GM21390 (cell line): Measurements from ENCODE around the gene SLC25A5.
"Not testable (repeated sequence)": the region's sequence is repeated elsewhere in the genome, so short reads cannot be mapped to it uniquely, and the experiment has no call there.

Experiments
- ATAC-seq: cut with Tn5 transposase; IDR thresholded peaks from one replicate; pipeline ENCODE4 v1.9.1; 2021; ENCODE audit not compliant: unreplicated experiment

SLC25A5 gene

GRCh38 chrX:119475389-119476101 lies 7.3 kb downstream of the SLC25A5 start:
- ATAC-seq = no peak

GRCh38 chrX:119477812-119478232 lies 9.6 kb downstream of the SLC25A5 start:
- ATAC-seq = no peak

GRCh38 chrX:119478504-119478903 lies 10.3 kb downstream of the SLC25A5 start:
- no peak for ATAC-seq

DNA sequence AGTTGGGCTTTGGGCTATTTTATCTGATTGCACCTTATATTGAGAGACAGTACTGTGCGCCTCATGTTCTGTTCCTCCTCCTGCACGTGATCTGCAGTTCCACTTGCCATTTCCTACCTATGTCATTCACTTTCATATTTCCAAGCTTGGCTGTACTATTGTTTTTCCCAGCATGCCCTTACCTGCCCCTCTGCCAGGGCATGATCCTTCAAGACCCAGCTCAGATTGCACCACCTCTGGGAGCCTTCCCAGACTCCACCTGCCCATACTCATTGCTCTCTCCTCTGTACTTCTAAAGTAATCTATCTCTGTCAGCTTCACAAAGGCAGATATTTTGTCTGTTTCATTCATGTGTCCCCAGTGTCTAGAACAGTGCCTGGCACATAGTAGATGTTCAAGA lies 11.6 kb downstream of the SLC25A5 start:
- no peak for ATAC-seq

- no peak for ATAC-seq
Measured at GRCh38 chrX:119481323-119481801, 13.1 kb downstream of the SLC25A5 start.

DNA sequence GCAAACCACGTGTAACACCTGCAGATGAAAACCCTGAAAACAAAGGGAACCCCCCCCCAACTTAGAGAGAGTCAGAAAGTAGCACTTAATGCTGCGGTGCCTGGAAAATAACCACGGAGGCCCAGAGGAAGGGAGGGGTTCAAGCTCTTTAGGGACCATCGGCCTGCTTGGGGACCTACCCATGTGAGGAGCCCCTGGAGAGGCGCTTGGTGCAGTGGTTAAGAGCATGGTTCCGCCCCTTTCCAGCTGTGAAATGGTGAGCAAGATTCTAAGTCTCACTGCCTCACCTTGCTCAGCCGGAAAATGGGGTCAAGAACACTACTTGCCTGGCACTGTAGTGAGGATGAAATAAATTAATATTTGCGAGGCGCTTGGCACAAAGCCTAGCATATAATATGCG lies 13.8 kb downstream of the SLC25A5 start:
- peak; percentile 25 for ATAC-seq

GRCh38 chrX:119482481-119483480 lies 14.5 kb downstream of the SLC25A5 start:
- ATAC-seq = peak; percentile 94

DNA sequence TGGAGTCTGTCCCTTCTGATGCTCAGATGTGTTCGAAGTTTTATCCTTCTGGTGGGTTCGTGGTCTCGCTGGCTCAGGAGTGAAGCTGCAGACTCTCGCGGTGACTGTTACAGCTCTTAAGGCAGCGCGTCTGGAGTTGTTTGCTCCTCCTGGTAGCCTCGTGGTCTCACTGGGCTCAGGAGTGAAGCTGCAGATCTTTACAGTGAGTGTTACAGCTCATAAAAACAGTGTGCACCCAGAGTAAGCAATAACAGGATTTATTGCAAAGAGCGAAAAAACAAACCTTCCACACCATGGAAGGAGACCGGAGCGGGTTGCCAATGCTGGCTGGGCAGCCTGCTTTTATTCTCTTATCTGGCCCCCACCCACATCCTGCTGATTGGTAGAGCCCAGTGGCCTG lies 18.5 kb downstream of the SLC25A5 start:
- ATAC-seq = no peak

DNA sequence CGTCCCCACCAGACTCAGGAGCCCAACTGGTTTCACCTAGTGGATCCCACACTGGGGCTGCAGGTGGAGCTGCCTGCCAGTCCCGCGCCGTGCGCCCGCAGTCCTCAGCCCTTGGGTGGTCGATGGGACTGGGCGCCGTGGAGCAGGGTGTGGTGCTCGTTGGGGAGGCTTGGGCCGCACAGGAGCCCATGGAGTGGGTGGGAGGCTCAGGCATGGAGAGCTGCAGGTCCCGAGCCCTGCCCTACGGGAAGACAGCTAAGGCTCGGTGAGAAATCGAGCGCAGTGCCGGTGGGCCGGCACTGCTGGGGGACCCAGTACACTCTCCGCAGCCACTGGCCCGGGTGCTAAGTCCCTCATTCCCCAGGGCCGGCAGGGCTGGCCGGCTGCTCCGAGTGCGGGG lies 19.5 kb downstream of the SLC25A5 start:
- not testable (repeated sequence) for ATAC-seq

- no peak for ATAC-seq
Measured at GRCh38 chrX:119488749-119489148, 20.5 kb downstream of the SLC25A5 start.

- no peak for ATAC-seq
Measured at GRCh38 chrX:119489212-119490074, 21.2 kb downstream of the SLC25A5 start.

DNA sequence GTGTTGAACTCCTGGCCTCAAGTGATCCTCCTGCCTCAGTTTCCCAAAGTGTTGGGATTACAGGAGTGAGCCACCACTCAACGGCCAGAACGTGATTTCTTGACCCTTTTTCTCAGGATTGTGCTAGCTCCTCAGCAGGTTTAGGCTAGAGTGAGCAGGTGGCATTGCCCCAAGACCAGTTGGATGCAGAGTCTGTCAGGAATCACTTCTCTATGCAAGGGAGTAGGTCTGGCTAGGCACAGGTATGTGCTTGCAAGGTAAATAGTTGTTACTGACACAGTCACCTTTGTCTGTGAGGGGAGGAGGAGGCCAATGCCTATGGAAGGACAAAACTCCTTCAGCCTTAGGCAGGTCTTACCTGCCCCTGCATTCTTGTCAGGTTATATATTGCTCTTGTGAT lies 24.2 kb downstream of the SLC25A5 start:
- ATAC-seq = no peak

DNA sequence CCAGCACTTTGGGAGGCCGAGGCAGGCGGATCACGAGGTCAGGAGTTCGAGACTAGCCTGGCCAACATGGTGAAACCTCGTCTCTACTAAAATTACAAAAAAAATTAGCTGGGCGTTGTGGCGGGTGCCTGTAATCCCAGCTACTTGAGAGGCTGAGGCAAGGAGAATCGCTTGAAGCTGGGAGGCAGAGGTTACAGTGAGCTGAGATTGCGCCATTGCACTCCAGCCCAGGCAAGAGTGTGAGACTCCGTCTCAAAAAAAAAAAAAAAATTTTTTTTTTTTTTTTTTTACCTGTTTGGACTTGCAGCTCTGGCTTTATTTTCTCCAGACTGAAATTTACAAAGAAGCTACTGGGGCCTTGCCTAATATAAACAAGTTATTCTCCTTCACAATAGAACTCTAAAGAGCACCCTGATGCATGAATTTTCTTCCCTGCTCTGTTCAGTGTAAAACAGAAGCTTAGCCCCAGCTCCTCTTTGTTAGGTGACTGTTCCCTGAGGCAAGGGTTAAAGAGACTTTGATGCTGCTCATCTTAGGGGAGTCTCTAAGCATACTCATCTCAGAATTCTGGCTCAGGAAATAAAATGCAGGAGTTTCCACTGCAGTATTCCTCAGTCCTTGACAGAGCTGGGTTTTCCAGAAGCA lies 25.7 kb downstream of the SLC25A5 start:
- not testable (repeated sequence) for ATAC-seq

- ATAC-seq = no peak
Measured at GRCh38 chrX:119495734-119496726, 27.8 kb downstream of the SLC25A5 start.

DNA sequence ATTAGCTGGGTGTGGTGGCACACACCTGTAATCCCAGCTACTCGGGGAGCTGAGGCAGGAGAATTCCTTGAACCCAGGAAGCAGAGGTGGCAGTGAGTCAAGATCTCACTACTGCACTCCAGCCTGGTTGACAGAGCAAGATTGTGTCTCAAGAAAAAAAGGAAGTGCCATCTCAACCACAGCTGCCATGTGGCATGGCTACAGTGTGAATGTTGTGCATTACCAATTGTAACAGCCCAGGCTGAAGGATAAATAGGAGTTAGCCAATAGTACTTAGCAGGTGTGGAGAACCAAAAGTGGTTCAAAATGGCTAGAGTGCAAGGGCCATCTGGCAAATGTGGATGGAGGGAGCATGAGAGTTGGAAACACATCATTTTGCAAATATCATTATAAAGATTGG lies 28.9 kb downstream of the SLC25A5 start:
- ATAC-seq = no peak

GRCh38 chrX:119500061-119500800 lies 32.0 kb downstream of the SLC25A5 start:
- no peak for ATAC-seq

GRCh38 chrX:119501511-119502148 lies 33.4 kb downstream of the SLC25A5 start:
- no peak for ATAC-seq
